SK-N-SH (cell line): Measurements from ENCODE around the gene OR4E1. TPM values are rescaled to one million over a fixed set of nuclear protein-coding genes. Genes with fewer than 3 reads are reported as not detected.

Experiments used
- CTCF ChIA-PET: fragments of 300-600, 350-600 bp; formaldehyde crosslinking; extraction: SDS; loops from one replicate; lab custom pipeline; 2021; lab: Yijun Ruan, JAX
- POLR2A ChIA-PET: fragments of 350-600 bp; sonication (Branson Sonifier 250); formaldehyde crosslinking; extraction: SDS; loops from one replicate; lab custom pipeline; 2020; ENCODE audit warnings: antibody characterized with exemption, inconsistent platforms; lab: Yijun Ruan, JAX
- DNase-seq: peaks from one replicate; pipeline ENCODE4 v3.0.0; 2012
- H2AFZ ChIP-seq: fragments of 200-600 bp; sonication (generic); 2 replicates; pipeline ENCODE4 v1.8.1; 2016; ENCODE audit warnings: antibody characterized with exemption, mild to moderate bottlenecking, low read depth
- H3F3A ChIP-seq: fragments of 200-600 bp; sonication (generic); replicated peaks from 2 replicates; pipeline ENCODE3; 2016; ENCODE audit warnings: antibody characterized with exemption, mild to moderate bottlenecking; ENCODE audit not compliant: insufficient read depth
- H3K27ac ChIP-seq, 2 experiments: fragments of 200-500 bp in 1 of 2; fragments of 200-600 bp in 1 of 2; sonication (Bioruptor generic) in 1 of 2; sonication (generic), shearing (Covaris generic) in 1 of 2; 2 replicates each; pipeline versions ENCODE4 v1.5.1 to v1.6.1; 2014 to 2016; ENCODE audit warnings: low read depth in 2 of 2, inconsistent platforms in 1 of 2, low read length in 1 of 2, mild to moderate bottlenecking in 1 of 2, mixed read lengths in 1 of 2
- H3K27me3 ChIP-seq: fragments of 200-600 bp; sonication (generic), shearing (Covaris generic); 2 replicates; pipeline ENCODE4 v1.6.1; 2016; ENCODE audit warnings: mixed run types; ENCODE audit not compliant: insufficient read depth
- H3K36me3 ChIP-seq, 2 experiments: fragments of 200-500 bp in 1 of 2; fragments of 200-600 bp in 1 of 2; sonication (Bioruptor generic) in 1 of 2; sonication (generic) in 1 of 2; replicated peaks in 1 of 2; 2 replicates each; pipeline versions ENCODE3 to v1.5.1; 2014 to 2016; ENCODE audit warnings: low read length in 1 of 2, mild to moderate bottlenecking in 1 of 2; ENCODE audit not compliant: insufficient read depth in 2 of 2, control insufficient read depth in 1 of 2
- H3K4me1 ChIP-seq, 2 experiments: fragments of 200-500 bp in 1 of 2; fragments of 200-600 bp in 1 of 2; sonication (Bioruptor generic) in 1 of 2; sonication (generic), shearing (Covaris generic) in 1 of 2; 2 replicates each; pipeline versions ENCODE4 v1.5.1 to v1.6.1; 2014 to 2016; ENCODE audit warnings: low read depth in 1 of 2, low read length in 1 of 2, mixed run types in 1 of 2; ENCODE audit not compliant: insufficient read depth in 2 of 2, control insufficient read depth in 1 of 2
- H3K4me2 ChIP-seq: fragments of 200-600 bp; sonication (generic), shearing (Covaris generic); 2 replicates; pipeline ENCODE4 v1.6.1; 2017; ENCODE audit warnings: mixed run types
- H3K4me3 ChIP-seq, 2 experiments: fragments of 200-500 bp in 1 of 2; fragments of 200-600 bp in 1 of 2; sonication (Bioruptor generic) in 1 of 2; sonication (generic), shearing (Covaris generic) in 1 of 2; 2 replicates each; pipeline versions ENCODE4 v1.5.1 to v1.8.1; 2014 to 2016; ENCODE audit warnings: low read depth in 2 of 2, inconsistent platforms in 1 of 2, low read length in 1 of 2, mild to moderate bottlenecking in 1 of 2, mixed read lengths in 1 of 2, moderate library complexity in 1 of 2
- H3K79me2 ChIP-seq: fragments of 200-600 bp; sonication (generic); 2 replicates; pipeline ENCODE4 v1.8.1; 2017; ENCODE audit warnings: mild to moderate bottlenecking; ENCODE audit not compliant: insufficient read depth
- H3K9ac ChIP-seq: fragments of 200-600 bp; sonication (generic); 2 replicates; pipeline ENCODE4 v1.6.1; 2017; ENCODE audit warnings: mixed run types
- H3K9me2 ChIP-seq: fragments of 200-600 bp; sonication (generic); 2 replicates; pipeline ENCODE4 v1.6.1; 2017; ENCODE audit warnings: mixed run types
- H3K9me3 ChIP-seq: fragments of 200-600 bp; sonication (generic); 2 replicates; pipeline ENCODE4 v1.6.1; 2017; ENCODE audit warnings: mixed run types, mild to moderate bottlenecking, moderate library complexity
- H4K20me1 ChIP-seq: fragments of 200-600 bp; sonication (generic); 2 replicates; pipeline ENCODE4 v1.6.1; 2017; ENCODE audit warnings: mild to moderate bottlenecking, mixed run types; ENCODE audit not compliant: insufficient read depth
- EP300 ChIP-seq, 2 experiments: IDR thresholded peaks; 2 replicates each; pipeline versions ENCODE4 v1.4.0 to v1.6.1; 2012; ENCODE audit warnings: borderline replicate concordance in 1 of 2, low read depth in 1 of 2, low read length in 1 of 2
- EZH2phosphoT487 ChIP-seq: fragments of 200-600 bp; sonication (generic); IDR thresholded peaks from 2 replicates; pipeline ENCODE4 v1.6.1; 2017; ENCODE audit warnings: low read depth, mixed run types, mild to moderate bottlenecking, antibody characterized with exemption, moderate library complexity, borderline replicate concordance
- FOXM1 ChIP-seq: IDR thresholded peaks from 2 replicates; pipeline ENCODE4 v1.4.0; 2012; ENCODE audit warnings: low read depth, mild to moderate bottlenecking
- GABPA ChIP-seq: IDR thresholded peaks from 2 replicates; pipeline ENCODE4 v1.4.0; 2012; ENCODE audit warnings: low read depth, mild to moderate bottlenecking
- IRF3 ChIP-seq: fragments of 150-350 bp; IDR thresholded peaks from 2 replicates; pipeline ENCODE4 v1.6.1; 2016; ENCODE audit warnings: mild to moderate bottlenecking, low read depth, low read length
- JUND ChIP-seq: IDR thresholded peaks from 2 replicates; pipeline ENCODE4 v1.4.0; 2012
- MAX ChIP-seq: IDR thresholded peaks from 2 replicates; pipeline ENCODE4 v1.4.0; 2012; ENCODE audit warnings: low read depth
- MXI1 ChIP-seq: IDR thresholded peaks from 2 replicates; pipeline ENCODE4 v1.6.1; 2012; ENCODE audit warnings: mild to moderate bottlenecking, low read depth, low read length, improper control_type of control experiment
- NFIC ChIP-seq: IDR thresholded peaks from 2 replicates; pipeline ENCODE4 v1.4.0; 2012; ENCODE audit warnings: borderline replicate concordance
- PBX3 ChIP-seq: IDR thresholded peaks from 2 replicates; pipeline ENCODE4; 2012
- POLR2AphosphoS5 ChIP-seq: IDR thresholded peaks from 2 replicates; pipeline ENCODE4 v1.6.1; 2012; ENCODE audit warnings: low read depth, low read length
- RAD21 ChIP-seq: IDR thresholded peaks from 2 replicates; pipeline ENCODE4 v1.6.1; 2012; ENCODE audit warnings: mild to moderate bottlenecking, low read length
- RCOR1 ChIP-seq: fragments of 150-350 bp; IDR thresholded peaks from 2 replicates; pipeline ENCODE4 v1.6.1; 2017; ENCODE audit warnings: antibody characterized with exemption, low read length
- REST ChIP-seq: IDR thresholded peaks from 2 replicates; pipeline ENCODE4 v1.6.1; 2012; ENCODE audit warnings: mild to moderate bottlenecking, low read depth, low read length, moderate library complexity
- RFX5 ChIP-seq: IDR thresholded peaks from 2 replicates; pipeline ENCODE4 v1.6.1; 2012; ENCODE audit warnings: mild to moderate bottlenecking, improper control_type of control experiment, low read length
- TAF1 ChIP-seq: IDR thresholded peaks from 2 replicates; pipeline ENCODE4 v1.6.1; 2012; ENCODE audit warnings: low read depth, mild to moderate bottlenecking, low read length, moderate library complexity, borderline replicate concordance
- USF2 ChIP-seq: fragments of 150-350 bp; IDR thresholded peaks from 2 replicates; pipeline ENCODE4 v1.6.1; 2017; ENCODE audit warnings: antibody characterized with exemption, low read length, low read depth, borderline replicate concordance
- YY1 ChIP-seq: IDR thresholded peaks from 2 replicates; pipeline ENCODE4 v1.4.0; 2012; ENCODE audit warnings: low read depth, mild to moderate bottlenecking
- ZBTB33 ChIP-seq: IDR thresholded peaks from 2 replicates; pipeline ENCODE4 v1.4.0; 2012; ENCODE audit warnings: low read depth, borderline replicate concordance
- WGBS: methylation state at CpG from one replicate; pipeline ENCODE4 v1.1.6; 2017; ENCODE audit warnings: low lambda C conversion rate; 5-methylcytosine and 5-hydroxymethylcytosine counted together
- polyA plus RNA-seq, 3 experiments: library from polyadenylated mRNA; depleted of rRNA; stranded (reverse); fragments of >200 nt; gene quantifications; 2 replicates each; pipeline ENCODE4 v1.2.3, GENCODE V29; 2012

Gene OR4E1
- polyA plus RNA-seq, 1 of the 3 experiments (the other 2 are of a cell fraction): not detected

GRCh38 chr14:21668377-21668776 is 5.2 kb downstream of the OR4E1 start (continued):
- TF ChIP-seq PBX3 (no peak), USF2 (no peak), IRF3 (no peak), RAD21 (no peak), MXI1 (no peak)
- TF ChIP-seq, all 33 proteins: peak for 0

- DNase-seq: no peak
- ChIA-PET CTCF (no interaction called here), POLR2A (no interaction called here)
- H3K27me3 ChIP-seq: no peaks in the 10 kb centered on the region; the same call in 1 of the 2 replicates
- H3K36me3 ChIP-seq: no peaks in the 10 kb centered on the region
- H3K27ac ChIP-seq: no peak overlapping the region
- H3K4me1 ChIP-seq: peaks cover 0 to 19% of the 10 kb centered on the region in 2 experiments; a peak in 1 of 4 replicates
- TF ChIP-seq FOXM1 (no peak), EZH2phosphoT487 (no peak), PBX3 (no peak), USF2 (no peak), REST (no peak), POLR2AphosphoS5 (no peak), YY1 (no peak), JUND (no peak), MAX (no peak), ZBTB33 (no peak), GABPA (no peak), RFX5 (no peak), RCOR1 (no peak), EP300 (IDR thresholded peaks at IDR 0.05; ENCODE audit: borderline replicate concordance in 1 of 2, low read depth in 1 of 2, low read length in 1 of 2) (no peak), NFIC (no peak), TAF1 (no peak)
- H3K4me2 ChIP-seq: no peak overlapping the region
- H3K9me3 ChIP-seq: no peaks in the 10 kb centered on the region
- 53% methylated on average over 1 of the region's 1 CpG for WGBS
- H3K9ac ChIP-seq: no peak overlapping the region
- H3F3A ChIP-seq: no peaks in the 10 kb centered on the region
- H3K79me2 ChIP-seq: no peaks in the 10 kb centered on the region
- no peaks in the 10 kb centered on the region for H4K20me1 ChIP-seq
- H3K9me2 ChIP-seq: no peaks in the 10 kb centered on the region
- no peak overlapping the region for H2AFZ ChIP-seq
- no peak overlapping the region for H3K4me3 ChIP-seq
Measured at GRCh38 chr14:21656980-21657379, 16.6 kb downstream of the OR4E1 start.
